ENCODE results near the gene GIMAP4.
"Not testable (repeated sequence)": the region's sequence is repeated elsewhere in the genome, so short reads cannot be mapped to it uniquely, and the experiment has no call there.

GIMAP4 gene

DNA sequence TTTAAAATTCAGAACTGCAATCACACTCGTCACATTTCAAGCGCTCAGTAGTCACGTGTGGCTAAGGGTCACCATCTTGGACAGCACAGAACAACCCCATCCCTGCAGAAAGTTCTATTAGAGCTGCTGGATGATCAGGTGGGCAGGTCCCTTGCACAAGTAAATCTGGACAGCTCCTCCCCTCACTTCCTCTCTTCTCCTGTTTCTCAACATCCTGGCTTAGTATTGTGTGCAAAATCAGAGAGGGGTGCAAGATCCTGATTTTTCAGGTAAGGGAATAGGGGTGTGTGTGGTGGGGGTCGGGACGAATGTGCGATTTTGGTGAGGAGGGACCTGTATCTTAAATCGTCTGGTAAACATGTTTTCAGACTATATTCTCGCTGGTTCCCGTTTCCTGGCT lies at the start of gene GIMAP4:
GIMAP4 (plus strand) TSS at position 222 of the 400 bp plus-strand sequence. CDS start 2,512 bp downstream, outside the sequence.
- no peak for DNase-seq (ENCODE audit: low spot score)

- DNase-seq (ENCODE audit: low spot score) = no peak
Observed at GRCh38 chr7:150519310-150519709, 47.9 kb upstream of the GIMAP4 start.

- no peak for DNase-seq (ENCODE audit: low spot score)
Observed at GRCh38 chr7:150520145-150520544, 47.0 kb upstream of the GIMAP4 start.

DNA sequence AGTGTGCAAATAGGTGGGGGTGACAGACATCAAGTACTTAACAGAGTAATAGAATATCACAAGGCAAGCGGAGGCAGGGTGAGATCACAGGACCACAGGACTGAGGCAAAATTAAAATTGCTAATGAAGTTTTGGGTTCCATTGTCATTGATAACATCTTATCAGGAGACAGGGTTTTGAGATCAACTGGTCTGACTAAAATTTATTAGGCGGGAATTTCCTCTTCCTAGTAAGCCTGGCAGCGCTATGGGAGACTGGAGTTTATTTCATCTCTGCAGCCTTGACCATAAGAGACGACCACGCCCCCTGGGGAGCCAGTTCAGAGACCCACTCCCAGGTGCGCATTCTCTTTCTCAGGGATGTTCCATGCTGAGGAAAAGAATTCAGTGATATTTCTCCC lies 44.3 kb upstream of the GIMAP4 start:
- not testable (repeated sequence) for DNase-seq (ENCODE audit: low spot score)

GRCh38 chr7:150524018-150524417 lies 43.2 kb upstream of the GIMAP4 start:
- no peak for DNase-seq (ENCODE audit: low spot score)

- DNase-seq (ENCODE audit: low spot score) = no peak
Observed at GRCh38 chr7:150531704-150532103, 35.5 kb upstream of the GIMAP4 start.

DNA sequence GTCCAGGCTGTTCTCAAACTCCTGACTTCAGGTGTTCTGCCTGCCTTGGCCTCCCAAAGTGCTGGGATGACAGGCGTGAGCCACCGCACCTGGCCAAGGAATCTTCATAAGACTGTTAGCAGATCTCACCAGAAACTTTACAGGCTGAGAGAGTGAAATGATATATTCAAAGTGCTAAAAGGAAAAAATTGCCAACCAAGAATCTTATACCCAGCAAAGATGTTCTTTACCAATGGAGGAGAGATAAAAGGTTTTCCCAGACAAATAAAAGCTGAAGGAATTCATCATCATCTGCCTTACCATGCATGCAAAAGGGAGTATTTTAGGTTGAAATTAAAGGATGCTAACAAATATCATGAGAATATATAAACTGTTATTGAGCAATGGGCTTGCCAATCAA lies 28.9 kb upstream of the GIMAP4 start:
- no peak for DNase-seq (ENCODE audit: low spot score)

- no peak for DNase-seq (ENCODE audit: low spot score)
Observed at GRCh38 chr7:150553163-150553562, 14.0 kb upstream of the GIMAP4 start.

DNA sequence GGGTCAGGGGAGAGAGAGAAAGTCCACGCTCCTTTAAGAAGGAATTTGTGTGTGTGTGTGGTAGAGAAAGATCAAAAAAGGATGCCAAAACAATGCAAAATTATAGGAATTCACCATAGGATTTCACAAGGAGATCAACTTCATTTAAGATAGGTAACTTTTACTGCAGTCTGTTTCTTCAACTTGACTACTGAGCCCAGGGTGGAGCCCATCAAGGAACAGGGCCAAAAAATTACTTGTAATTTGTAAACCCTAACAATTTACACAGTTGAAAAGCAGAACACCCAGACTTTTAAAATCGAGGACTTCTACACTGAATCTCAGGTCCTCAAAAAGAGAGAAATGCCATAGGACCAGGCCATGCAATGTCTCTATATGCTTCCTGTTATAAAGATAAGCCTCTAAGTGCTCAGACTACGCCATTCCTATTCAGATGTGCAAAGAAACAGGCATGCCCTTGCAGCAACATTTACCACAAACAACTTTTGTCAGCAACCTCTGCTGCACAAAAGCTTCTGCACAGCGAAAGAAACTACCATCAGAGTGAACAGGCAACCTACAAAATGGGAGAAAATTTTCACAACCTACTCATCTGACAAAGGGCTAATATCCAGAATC lies 10.6 kb upstream of the GIMAP4 start:
- DNase-seq (ENCODE audit: low spot score) = no peak

- no peak for DNase-seq (ENCODE audit: low spot score)
Observed at GRCh38 chr7:150560486-150560885, 6.7 kb upstream of the GIMAP4 start.

GRCh38 chr7:150562919-150563318 lies 4.3 kb upstream of the GIMAP4 start:
- no peak for DNase-seq (ENCODE audit: low spot score)

GRCh38 chr7:150564006-150564405 lies 3.2 kb upstream of the GIMAP4 start:
- no peak for DNase-seq (ENCODE audit: low spot score)

- DNase-seq (ENCODE audit: low spot score) = no peak
Observed at GRCh38 chr7:150564566-150564965, 2.6 kb upstream of the GIMAP4 start.

DNA sequence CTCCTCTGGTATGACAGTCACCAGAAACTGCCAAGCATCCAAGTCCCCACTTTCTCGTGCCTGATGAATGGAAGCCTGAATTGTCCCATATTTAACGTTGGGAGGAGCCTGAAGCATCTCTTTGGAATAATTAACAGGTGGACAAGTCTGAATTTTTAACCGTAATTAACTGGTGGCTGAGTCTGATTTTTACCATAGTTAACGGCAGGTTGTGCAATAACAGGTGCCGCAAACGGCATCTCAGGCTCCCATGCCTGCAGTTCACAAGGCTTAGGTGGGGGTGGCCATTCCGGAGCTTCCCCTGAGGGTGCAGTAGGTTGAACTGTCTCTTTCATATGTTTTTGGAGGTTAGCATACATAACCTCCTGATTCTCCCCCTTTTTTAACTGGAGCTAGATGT lies 2.0 kb upstream of the GIMAP4 start:
- DNase-seq (ENCODE audit: low spot score) = no peak

GRCh38 chr7:150566123-150566522 lies 1.1 kb upstream of the GIMAP4 start:
- DNase-seq (ENCODE audit: low spot score) = no peak

DNA sequence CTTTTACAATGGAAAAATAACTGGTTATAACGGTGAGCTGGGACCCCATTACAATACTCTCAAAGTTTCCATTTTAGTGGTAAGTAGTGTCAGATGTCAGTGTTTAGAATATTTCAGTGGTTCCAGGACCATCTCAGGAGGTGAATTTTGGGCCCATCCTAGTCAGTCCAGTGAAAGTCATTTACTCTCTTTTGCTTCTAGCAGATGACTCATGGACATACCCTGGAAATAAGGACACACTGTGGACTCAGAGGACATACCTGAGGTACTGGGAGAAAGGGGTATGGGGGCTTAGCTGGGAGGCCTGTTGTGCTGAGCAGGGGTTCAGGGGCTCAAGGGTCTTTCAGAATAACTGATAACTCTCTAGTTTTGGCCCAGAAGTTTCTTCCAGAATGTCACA lies 618 bp upstream of the GIMAP4 start:
- DNase-seq (ENCODE audit: low spot score) = no peak

GRCh38 chr7:150567871-150568301 lies 696 bp downstream of the GIMAP4 start:
- DNase-seq (ENCODE audit: low spot score) = no peak

- no peak for DNase-seq (ENCODE audit: low spot score)
Observed at GRCh38 chr7:150568714-150569113, 1.5 kb downstream of the GIMAP4 start.

- DNase-seq (ENCODE audit: low spot score) = no peak
Observed at GRCh38 chr7:150569245-150569955, 2.2 kb downstream of the GIMAP4 start.

- no peak for DNase-seq (ENCODE audit: low spot score)
Observed at GRCh38 chr7:150570556-150571465, 3.6 kb downstream of the GIMAP4 start.

DNA sequence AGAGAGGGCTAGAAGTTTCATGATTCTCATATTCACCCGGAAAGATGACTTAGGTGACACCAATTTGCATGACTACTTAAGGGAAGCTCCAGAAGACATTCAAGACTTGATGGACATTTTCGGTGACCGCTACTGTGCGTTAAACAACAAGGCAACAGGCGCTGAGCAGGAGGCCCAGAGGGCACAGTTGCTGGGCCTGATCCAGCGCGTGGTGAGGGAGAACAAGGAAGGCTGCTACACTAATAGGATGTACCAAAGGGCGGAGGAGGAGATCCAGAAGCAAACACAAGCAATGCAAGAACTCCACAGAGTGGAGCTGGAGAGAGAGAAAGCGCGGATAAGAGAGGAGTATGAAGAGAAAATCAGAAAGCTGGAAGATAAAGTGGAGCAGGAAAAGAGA lies 5.3 kb downstream of the GIMAP4 start:
- DNase-seq (ENCODE audit: low spot score) = no peak

- DNase-seq (ENCODE audit: low spot score) = not testable (repeated sequence)
Observed at GRCh38 chr7:150579979-150580637, 12.9 kb downstream of the GIMAP4 start.

All from ecto neural progenitor cell (in vitro differentiated cells).